C4-2B (cell line): ENCODE data around the gene PLP2.

ENCODE experiments used
- ZFX ChIP-seq: fragments of 450-650 bp; IDR thresholded peaks from 2 replicates; pipeline ENCODE4 v1.6.1; 2017
- TF ChIP-seq, protein P1 (sequence below): fragments of 450-650 bp; conservative IDR thresholded peaks from 2 replicates; pipeline ENCODE4 v1.5.1; 2017; ENCODE audit warnings: mild to moderate bottlenecking

GRCh38 chrX:49177873-49178480 is 6.3 kb downstream of the PLP2 start:
- TF ChIP-seq, protein P1, sequence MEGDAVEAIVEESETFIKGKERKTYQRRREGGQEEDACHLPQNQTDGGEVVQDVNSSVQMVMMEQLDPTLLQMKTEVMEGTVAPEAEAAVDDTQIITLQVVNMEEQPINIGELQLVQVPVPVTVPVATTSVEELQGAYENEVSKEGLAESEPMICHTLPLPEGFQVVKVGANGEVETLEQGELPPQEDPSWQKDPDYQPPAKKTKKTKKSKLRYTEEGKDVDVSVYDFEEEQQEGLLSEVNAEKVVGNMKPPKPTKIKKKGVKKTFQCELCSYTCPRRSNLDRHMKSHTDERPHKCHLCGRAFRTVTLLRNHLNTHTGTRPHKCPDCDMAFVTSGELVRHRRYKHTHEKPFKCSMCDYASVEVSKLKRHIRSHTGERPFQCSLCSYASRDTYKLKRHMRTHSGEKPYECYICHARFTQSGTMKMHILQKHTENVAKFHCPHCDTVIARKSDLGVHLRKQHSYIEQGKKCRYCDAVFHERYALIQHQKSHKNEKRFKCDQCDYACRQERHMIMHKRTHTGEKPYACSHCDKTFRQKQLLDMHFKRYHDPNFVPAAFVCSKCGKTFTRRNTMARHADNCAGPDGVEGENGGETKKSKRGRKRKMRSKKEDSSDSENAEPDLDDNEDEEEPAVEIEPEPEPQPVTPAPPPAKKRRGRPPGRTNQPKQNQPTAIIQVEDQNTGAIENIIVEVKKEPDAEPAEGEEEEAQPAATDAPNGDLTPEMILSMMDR, result no peak
- TF ChIP-seq ZFX, result no peak
